PC-3 (cell line): ENCODE results near the gene GSDME.

ENCODE experiments used
- CTCF ChIP-seq: fragments of 300-600 bp; sonication (generic); conservative IDR thresholded peaks from 2 replicates; pipeline ENCODE4 v1.5.1; 2017; ENCODE audit warnings: antibody characterized with exemption, low read depth, mild to moderate bottlenecking, low read length
- EZH2 ChIP-seq: fragments of 300-600 bp; sonication (generic); IDR thresholded peaks from one replicate; pipeline ENCODE4 v1.6.1; 2017; ENCODE audit warnings: antibody characterized with exemption, mild to moderate bottlenecking, low read length; ENCODE audit not compliant: unreplicated experiment
- EZH2phosphoT487 ChIP-seq: fragments of 300-600 bp; sonication (generic); IDR thresholded peaks from 2 replicates; pipeline ENCODE4 v1.6.1; 2018; ENCODE audit warnings: mild to moderate bottlenecking, antibody characterized with exemption, low read length, borderline replicate concordance

- TF ChIP-seq CTCF, result no peak
- no peak for TF ChIP-seq EZH2
- no peak for TF ChIP-seq EZH2phosphoT487
Measured at GRCh38 chr7:24720283-24720682, 37.0 kb downstream of the GSDME start.
